Esophagus (tissue), 2 donors: ENCODE measurements around the gene EBLN2. TPM values are rescaled to one million over a fixed set of nuclear protein-coding genes. Genes with fewer than 3 reads are reported as not detected.

Source experiments
- H3K27ac ChIP-seq, 2 donors: one replicate each; pipeline ENCODE4 v1.5.1; 2013; ENCODE audit warnings: low read depth in 2 of 2, mild to moderate bottlenecking in 2 of 2, inconsistent platforms in 1 of 2, low read length in 1 of 2, moderate library complexity in 1 of 2
- H3K27me3 ChIP-seq, 2 donors: one replicate each; pipeline ENCODE4 v1.6.1; 2013; ENCODE audit warnings: low read length in 2 of 2, control low read depth in 1 of 2, mild to moderate bottlenecking in 1 of 2; ENCODE audit not compliant: insufficient read depth in 2 of 2, control insufficient read depth in 1 of 2
- H3K36me3 ChIP-seq, 2 donors: one replicate each; pipeline ENCODE4 v1.6.1; 2013; ENCODE audit warnings: low read length in 1 of 2; ENCODE audit not compliant: control insufficient read depth in 2 of 2, insufficient read depth in 2 of 2
- H3K4me1 ChIP-seq, 2 donors: one replicate each; pipeline ENCODE4 v1.6.1; 2013; ENCODE audit warnings: low read length in 1 of 2; ENCODE audit not compliant: control insufficient read depth in 2 of 2, insufficient read depth in 2 of 2
- H3K4me3 ChIP-seq, 2 donors: one replicate each; pipeline ENCODE4 v1.5.1; 2013; ENCODE audit warnings: low read length in 2 of 2, mild to moderate bottlenecking in 2 of 2, low read depth in 1 of 2, moderate library complexity in 1 of 2
- H3K9me3 ChIP-seq, 2 donors: one replicate each; pipeline ENCODE4 v1.6.1; 2013; ENCODE audit warnings: mild to moderate bottlenecking in 2 of 2, low read depth in 1 of 2, low read length in 1 of 2, moderate library complexity in 1 of 2; ENCODE audit not compliant: control insufficient read depth in 2 of 2, insufficient read depth in 1 of 2
- WGBS, 2 donors: extraction: QIAGEN DNeasy Blood & Tissue Kit; methylation state at CpG; one replicate each; pipeline ENCODE4 v1.1.7; 2013; 5-methylcytosine and 5-hydroxymethylcytosine counted together
- polyA plus RNA-seq, 2 donors: library from polyadenylated mRNA; stranded (reverse); fragments of 200-250 nt; gene quantifications; one replicate each; pipeline ENCODE4 v1.2.3, GENCODE V29; 2013
- donor health status: healthy with polysubstance abuse.
- donor health status: Bipolar disorder and iron deficiency.

The EBLN2 gene
- polyA plus RNA-seq, 2 donors: 0.53 to 0.92 TPM

DNA sequence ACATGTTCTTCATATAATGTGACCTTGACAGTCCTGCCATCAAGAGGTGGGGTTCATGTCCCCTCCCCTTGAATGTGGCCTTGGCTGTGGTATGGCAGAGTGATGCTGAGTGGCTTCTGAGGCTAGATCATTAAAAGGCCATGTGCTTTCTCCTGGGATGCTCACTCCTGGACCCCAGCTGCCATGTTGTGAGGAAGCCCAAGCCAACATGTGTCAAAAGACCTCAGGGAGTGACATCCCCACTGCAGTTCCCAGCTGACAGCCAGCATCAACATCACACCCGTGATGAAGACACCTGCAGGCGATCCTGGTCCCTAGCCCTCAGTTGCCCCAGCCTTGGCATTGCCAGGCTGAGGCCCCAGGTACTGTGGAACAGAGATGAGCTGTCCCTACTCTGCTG lies 36.6 kb downstream of the EBLN2 start:
- Histone ChIP-seq H3K36me3 (no peaks in the 10 kb centered on the region), H3K9me3 (no peaks in the 10 kb centered on the region), H3K4me3 (no peak overlapping the region), H3K27me3 (no peaks in the 10 kb centered on the region), H3K27ac (no peak overlapping the region), H3K4me1 (peaks cover 0 to 3% of the 10 kb centered on the region in 2 donors)
- WGBS, 2 donors: 89 to 94% methylated on average over 2 of the region's 2 CpGs

DNA sequence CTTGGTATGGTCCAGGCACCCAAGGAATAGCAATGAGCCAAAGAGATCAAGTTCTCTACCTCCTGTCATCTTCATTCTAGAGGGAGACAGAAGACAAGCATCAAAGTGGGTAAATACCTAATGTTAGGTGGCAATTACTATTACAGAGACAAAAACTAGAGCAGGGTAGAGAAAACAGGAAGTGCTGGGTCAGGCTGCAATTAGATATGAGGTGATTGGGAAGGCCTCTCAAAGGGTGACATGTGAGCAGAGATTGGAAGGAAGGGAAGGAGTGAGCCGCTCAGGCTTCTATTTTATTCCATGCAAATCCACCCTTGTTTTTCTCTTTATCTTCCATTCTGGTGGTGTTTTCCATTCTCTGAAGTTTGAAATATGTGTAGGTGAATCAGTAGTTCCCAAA lies 37.4 kb downstream of the EBLN2 start:
- Histone ChIP-seq H3K27ac (no peak overlapping the region), H3K36me3 (no peaks in the 10 kb centered on the region), H3K4me1 (peaks cover 0 to 3% of the 10 kb centered on the region in 2 donors), H3K9me3 (no peaks in the 10 kb centered on the region), H3K4me3 (no peak overlapping the region), H3K27me3 (no peaks in the 10 kb centered on the region)
- WGBS, 2 donors: 78 to 88% methylated on average over 1 of the region's 1 CpG

DNA sequence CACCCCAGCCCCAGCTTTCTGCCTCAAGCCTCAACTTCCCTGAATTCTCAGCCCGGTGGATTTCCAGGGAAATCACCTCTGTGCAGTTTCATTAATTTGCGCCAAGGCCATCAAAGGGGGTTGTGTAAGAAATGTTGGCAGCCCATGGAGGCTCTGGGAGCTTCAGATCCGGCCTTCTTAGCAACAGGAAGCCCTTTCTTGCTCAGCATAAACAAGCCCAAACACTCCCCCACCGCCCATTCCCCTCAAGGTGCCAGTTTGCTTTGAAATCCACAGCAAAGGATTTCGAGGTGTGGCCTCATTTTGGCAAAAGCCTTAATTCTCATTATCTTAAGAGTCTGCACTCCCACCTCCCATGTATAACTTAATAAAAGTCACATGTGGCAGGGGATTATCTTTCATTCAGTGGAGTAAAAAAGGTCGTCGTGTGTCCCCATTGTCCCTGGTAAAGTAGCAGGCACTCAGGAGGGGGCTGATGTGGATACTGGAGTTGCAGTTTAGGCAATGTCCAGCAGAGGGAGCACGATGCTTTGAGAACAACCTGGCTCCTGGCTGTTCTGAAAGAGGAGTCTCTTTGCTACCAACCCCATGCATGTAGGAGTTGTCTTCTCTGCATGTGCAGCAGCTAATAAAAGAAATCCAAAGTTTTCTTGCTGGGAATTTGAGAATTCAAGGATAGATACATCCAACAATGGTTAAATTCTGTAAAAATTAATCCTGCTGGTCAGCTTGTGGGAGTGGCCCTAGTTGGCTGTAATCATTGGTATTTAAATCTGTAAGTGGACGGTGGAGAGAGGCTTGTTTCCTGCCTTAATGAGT lies 39.5 kb downstream of the EBLN2 start:
- no peaks in the 10 kb centered on the region for H3K27me3 ChIP-seq
- WGBS, 2 donors: 14 to 23% methylated on average over 9 of the region's 9 CpGs
- no peaks in the 10 kb centered on the region for H3K4me1 ChIP-seq
- H3K27ac ChIP-seq: no peak overlapping the region
- H3K36me3 ChIP-seq: no peaks in the 10 kb centered on the region
- no peaks in the 10 kb centered on the region for H3K9me3 ChIP-seq
- no peak overlapping the region for H3K4me3 ChIP-seq

DNA sequence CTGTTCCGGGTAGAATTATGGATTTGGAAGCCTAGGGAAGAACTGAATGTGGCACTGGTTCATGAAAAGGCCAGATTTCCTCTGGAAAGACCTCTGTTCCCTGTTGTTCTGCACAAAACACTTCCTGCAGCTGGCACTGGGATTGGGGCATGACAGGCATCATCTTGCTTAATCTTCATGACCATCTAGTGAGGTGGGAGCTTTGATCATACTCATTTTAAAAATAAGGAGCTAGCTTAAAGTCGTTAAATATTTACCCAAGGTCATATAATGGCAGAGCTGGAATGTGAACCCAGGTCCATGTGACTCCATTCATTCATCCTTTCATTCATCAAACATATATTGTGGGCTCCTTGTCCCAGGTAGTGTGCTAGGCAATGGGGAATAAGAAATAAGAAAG lies 40.4 kb downstream of the EBLN2 start:
- no peaks in the 10 kb centered on the region for H3K9me3 ChIP-seq
- H3K4me1 ChIP-seq: no peaks in the 10 kb centered on the region
- no peaks in the 10 kb centered on the region for H3K27me3 ChIP-seq
- H3K4me3 ChIP-seq: no peak overlapping the region
- H3K36me3 ChIP-seq: no peaks in the 10 kb centered on the region
- 40 to 43% methylated on average over 2 of the region's 2 CpGs for WGBS, 2 donors
- H3K27ac ChIP-seq: no peak overlapping the region

DNA sequence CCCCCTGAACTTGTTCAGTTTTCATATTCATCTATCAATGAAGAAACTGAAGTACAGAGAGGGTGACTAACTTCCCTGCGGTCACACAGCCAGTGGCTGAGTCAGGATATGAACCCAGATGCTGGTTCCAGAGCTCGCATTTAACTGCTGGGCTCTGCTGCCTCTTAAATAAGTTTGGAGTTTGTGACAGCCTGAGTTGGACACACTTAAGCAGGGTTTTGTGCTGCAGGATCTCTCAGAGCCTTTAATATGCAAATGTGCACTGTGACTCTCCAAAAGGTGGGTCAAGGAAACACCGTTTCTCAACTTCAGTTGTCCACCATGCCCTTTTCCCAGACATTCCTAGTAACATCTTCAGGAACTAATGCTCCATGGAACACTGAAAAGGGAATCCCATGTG lies 45.8 kb downstream of the EBLN2 start:
- 67 to 68% methylated on average over 3 of the region's 3 CpGs for WGBS, 2 donors
- Histone ChIP-seq H3K9me3 (peaks cover 0 to 3% of the 10 kb centered on the region in 2 donors), H3K27ac (no peak overlapping the region), H3K4me1 (no peaks in the 10 kb centered on the region), H3K4me3 (no peak overlapping the region), H3K27me3 (no peaks in the 10 kb centered on the region), H3K36me3 (no peaks in the 10 kb centered on the region)

DNA sequence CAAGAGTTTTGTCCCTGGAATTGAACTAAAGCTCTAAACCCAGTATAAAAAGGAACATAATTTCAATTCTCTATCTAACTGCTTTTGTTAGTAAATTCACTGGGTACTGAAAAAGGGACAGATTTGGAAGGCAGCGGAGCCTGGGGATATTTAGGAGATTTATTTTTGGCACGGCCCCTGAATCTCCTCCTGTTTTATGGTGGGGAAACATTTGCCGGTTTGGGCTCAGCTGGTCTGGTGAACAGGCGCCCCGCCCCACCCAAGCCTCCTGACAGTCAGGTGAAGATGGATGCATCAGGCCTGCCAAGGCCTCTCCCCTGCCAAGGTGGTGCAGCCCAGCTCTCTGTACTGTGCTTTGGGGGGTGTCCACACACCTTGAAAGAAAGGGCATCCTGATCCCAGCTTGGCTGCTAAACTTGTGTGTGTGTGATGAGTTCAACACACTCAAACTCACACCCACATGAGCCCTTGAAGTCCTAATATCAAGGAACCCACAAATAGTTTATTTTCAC lies 46.3 kb downstream of the EBLN2 start:
- Histone ChIP-seq H3K36me3 (no peaks in the 10 kb centered on the region), H3K9me3 (peaks cover 0 to 3% of the 10 kb centered on the region in 2 donors), H3K4me1 (no peaks in the 10 kb centered on the region), H3K27me3 (no peaks in the 10 kb centered on the region), H3K27ac (no peak overlapping the region), H3K4me3 (no peak overlapping the region)
- WGBS, 2 donors: 39 to 56% methylated on average over 5 of the region's 5 CpGs

DNA sequence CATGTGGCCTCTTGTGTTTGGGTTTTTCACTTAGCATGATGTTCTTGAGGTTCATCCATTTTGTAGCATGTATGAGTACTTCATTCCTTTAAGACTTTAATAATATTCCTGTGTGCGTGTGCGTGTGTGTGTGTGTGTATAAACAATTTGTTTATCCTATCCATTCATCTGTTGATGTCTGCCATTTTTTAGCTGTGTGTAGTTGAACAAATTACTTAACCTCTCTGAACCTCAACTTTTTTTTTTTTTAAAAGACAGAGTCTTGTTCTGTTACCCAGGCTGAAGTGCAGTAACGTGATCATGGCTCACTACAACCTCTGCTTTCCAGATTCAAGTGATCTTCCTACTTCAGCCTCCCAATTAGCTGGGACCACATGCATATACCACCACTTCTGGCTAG lies 47.3 kb downstream of the EBLN2 start:
- H3K27me3 ChIP-seq: no peaks in the 10 kb centered on the region
- H3K27ac ChIP-seq: no peak overlapping the region
- H3K36me3 ChIP-seq: no peaks in the 10 kb centered on the region
- WGBS, 2 donors: 88 to 89% methylated on average over 3 of the region's 3 CpGs
- no peaks in the 10 kb centered on the region for H3K4me1 ChIP-seq
- H3K4me3 ChIP-seq: no peak overlapping the region
- peaks cover 0 to 3% of the 10 kb centered on the region in 2 donors for H3K9me3 ChIP-seq

DNA sequence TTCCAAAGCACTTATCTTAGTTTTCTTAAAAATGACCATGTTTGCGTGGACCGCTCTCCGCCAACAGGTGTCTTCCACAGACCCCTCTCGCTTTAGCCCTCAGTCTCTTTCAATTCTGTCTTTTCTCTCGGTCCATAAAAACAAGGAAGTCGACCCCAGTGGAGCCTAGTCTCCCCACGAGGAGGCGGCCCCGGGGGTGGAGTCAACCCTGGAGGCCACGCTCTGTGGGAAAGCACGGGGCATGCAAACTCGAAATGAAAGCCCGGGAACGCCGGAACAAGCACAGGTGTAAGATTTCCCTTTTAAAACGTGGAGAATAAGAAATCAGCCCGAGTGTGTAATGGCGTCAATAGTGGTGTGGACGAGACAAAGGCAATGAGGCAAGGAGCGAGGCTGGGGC lies 49.1 kb downstream of the EBLN2 start:
- WGBS, 2 donors: 87 to 88% methylated on average over 20 of the region's 20 CpGs
- no peaks in the 10 kb centered on the region for H3K27me3 ChIP-seq
- no peaks in the 10 kb centered on the region for H3K36me3 ChIP-seq
- H3K4me1 ChIP-seq: no peaks in the 10 kb centered on the region
- H3K27ac ChIP-seq: no peak overlapping the region
- peaks cover 0 to 3% of the 10 kb centered on the region in 2 donors for H3K9me3 ChIP-seq
- no peak overlapping the region for H3K4me3 ChIP-seq
